ENCODE measurements around the gene KRT86.
A peak's percentile ranks its signal among the peaks of the same experiment; 100 is the strongest.

KRT86 gene

GRCh38 chr12:52274521-52275120 lies at the start of gene KRT86:
TSS of gene KRT86 (plus strand) at chr12:52274645. CDS start at chr12:52301917, 27,272 bp downstream.
- TF ChIP-seq, protein P1, sequence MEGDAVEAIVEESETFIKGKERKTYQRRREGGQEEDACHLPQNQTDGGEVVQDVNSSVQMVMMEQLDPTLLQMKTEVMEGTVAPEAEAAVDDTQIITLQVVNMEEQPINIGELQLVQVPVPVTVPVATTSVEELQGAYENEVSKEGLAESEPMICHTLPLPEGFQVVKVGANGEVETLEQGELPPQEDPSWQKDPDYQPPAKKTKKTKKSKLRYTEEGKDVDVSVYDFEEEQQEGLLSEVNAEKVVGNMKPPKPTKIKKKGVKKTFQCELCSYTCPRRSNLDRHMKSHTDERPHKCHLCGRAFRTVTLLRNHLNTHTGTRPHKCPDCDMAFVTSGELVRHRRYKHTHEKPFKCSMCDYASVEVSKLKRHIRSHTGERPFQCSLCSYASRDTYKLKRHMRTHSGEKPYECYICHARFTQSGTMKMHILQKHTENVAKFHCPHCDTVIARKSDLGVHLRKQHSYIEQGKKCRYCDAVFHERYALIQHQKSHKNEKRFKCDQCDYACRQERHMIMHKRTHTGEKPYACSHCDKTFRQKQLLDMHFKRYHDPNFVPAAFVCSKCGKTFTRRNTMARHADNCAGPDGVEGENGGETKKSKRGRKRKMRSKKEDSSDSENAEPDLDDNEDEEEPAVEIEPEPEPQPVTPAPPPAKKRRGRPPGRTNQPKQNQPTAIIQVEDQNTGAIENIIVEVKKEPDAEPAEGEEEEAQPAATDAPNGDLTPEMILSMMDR (conservative IDR thresholded peaks at IDR 0.05; ENCODE audit: low read depth, low read length), result no peak
- no peak for DNase-seq (ENCODE audit: low read depth)
- no peak within 1 kb of the TSS for H3K4me3 ChIP-seq (ENCODE audit: low read depth, low read length)

GRCh38 chr12:52225752-52226151 lies 48.7 kb upstream of the KRT86 start:
- DNase-seq (ENCODE audit: low read depth), result no peak
- no peak overlapping the region for H3K4me3 ChIP-seq (ENCODE audit: low read depth, low read length)
- TF ChIP-seq, protein P1 (conservative IDR thresholded peaks at IDR 0.05; ENCODE audit: low read depth, low read length), result no peak

DNA sequence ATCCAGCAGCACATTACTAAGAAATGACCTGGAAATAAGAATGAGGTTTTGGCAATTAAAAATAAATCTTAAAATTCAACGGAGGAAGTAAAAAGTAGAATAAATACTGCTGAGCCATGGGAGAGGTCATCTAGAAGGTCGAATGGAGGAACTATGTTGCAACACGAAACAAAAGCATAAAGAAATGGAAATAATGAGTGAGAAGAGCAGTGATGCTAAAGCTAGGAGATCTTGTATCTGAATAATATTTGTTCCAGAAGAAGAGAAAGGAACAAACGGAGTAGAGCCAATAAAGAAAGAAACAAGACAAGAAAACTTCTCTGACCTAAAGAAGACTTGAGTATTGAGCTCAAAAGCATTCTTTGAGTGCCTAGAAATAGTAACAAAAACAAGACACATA lies 48.0 kb upstream of the KRT86 start:
- peak; percentile 73 for DNase-seq (ENCODE audit: low read depth)
- TF ChIP-seq, protein P1 (conservative IDR thresholded peaks at IDR 0.05; ENCODE audit: low read depth, low read length), result no peak
- H3K4me3 ChIP-seq (ENCODE audit: low read depth, low read length), result no peak overlapping the region

- DNase-seq (ENCODE audit: low read depth), result no peak
- TF ChIP-seq, protein P1 (conservative IDR thresholded peaks at IDR 0.05; ENCODE audit: low read depth, low read length), result no peak
- no peak overlapping the region for H3K4me3 ChIP-seq (ENCODE audit: low read depth, low read length)
These were observed 46.8 kb upstream of the KRT86 start for GRCh38 chr12:52227606-52228166.

DNA sequence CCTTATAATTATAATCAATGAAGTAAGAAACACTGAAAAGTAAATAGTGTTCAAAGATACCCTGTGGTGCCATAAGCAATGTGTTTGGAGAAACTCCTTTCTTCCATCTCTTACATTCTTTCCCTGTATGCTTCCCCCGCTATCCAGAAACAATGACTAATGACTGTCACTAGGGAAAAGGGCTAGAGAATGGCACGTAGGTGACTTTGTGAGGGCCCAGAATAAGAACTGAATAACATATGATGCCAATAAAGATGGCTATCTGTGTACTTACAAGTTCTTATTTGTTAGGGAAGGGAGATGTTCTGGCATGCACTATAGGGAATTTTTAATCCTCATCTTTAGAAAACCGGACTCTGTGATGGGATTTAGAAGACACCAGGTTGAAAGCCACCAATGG lies 46.1 kb upstream of the KRT86 start:
- TF ChIP-seq, protein P1 (conservative IDR thresholded peaks at IDR 0.05; ENCODE audit: low read depth, low read length), result no peak
- no peak overlapping the region for H3K4me3 ChIP-seq (ENCODE audit: low read depth, low read length)
- no peak for DNase-seq (ENCODE audit: low read depth)

- TF ChIP-seq, protein P1 (conservative IDR thresholded peaks at IDR 0.05; ENCODE audit: low read depth, low read length), result no peak
- H3K4me3 ChIP-seq (ENCODE audit: low read depth, low read length), result no peak overlapping the region
- DNase-seq (ENCODE audit: low read depth), result no peak
These were observed 45.5 kb upstream of the KRT86 start for GRCh38 chr12:52228931-52229330.

- no peak for DNase-seq (ENCODE audit: low read depth)
- TF ChIP-seq, protein P1 (conservative IDR thresholded peaks at IDR 0.05; ENCODE audit: low read depth, low read length), result no peak
- H3K4me3 ChIP-seq (ENCODE audit: low read depth, low read length), result no peak overlapping the region
These were observed 44.6 kb upstream of the KRT86 start for GRCh38 chr12:52229836-52230343.

Data from choroid plexus epithelial cell (primary cell).